Liver (tissue), 3 donors: ENCODE data around the gene MFNG.

Experiments used
- ATF3 ChIP-seq: IDR thresholded peaks from 2 replicates; pipeline ENCODE4 v1.6.1; 2016; ENCODE audit warnings: antibody characterized with exemption
- CTCF ChIP-seq: fragments of 150-350 bp; IDR thresholded peaks from 2 replicates; pipeline ENCODE4 v1.5.1; 2017; ENCODE audit warnings: improper control_type of control experiment, low read depth, low read length; ENCODE audit not compliant: missing input control
- FOXA1 ChIP-seq: IDR thresholded peaks from 2 replicates; pipeline ENCODE4 v1.6.1; 2016; ENCODE audit warnings: antibody characterized with exemption
- donor health status: healthy.
- donor health status: healthy.

GRCh38 chr22:37510091-37510490 is 23.9 kb upstream of the MFNG start:
- no peak for TF ChIP-seq CTCF
- TF ChIP-seq ATF3, result no peak
- TF ChIP-seq FOXA1, result no peak
